HG02870 (cell line): ENCODE measurements around the gene INSIG2.

Experiments
- ATAC-seq: cut with Tn5 transposase; IDR thresholded peaks from one replicate; pipeline ENCODE4 v1.9.1; 2021; ENCODE audit warnings: mild to moderate bottlenecking, moderate library complexity; ENCODE audit not compliant: unreplicated experiment

The INSIG2 gene

GRCh38 chr2:118124288-118124891 lies 36.1 kb downstream of the INSIG2 start:
- ATAC-seq: no peak

- ATAC-seq: no peak
Observed at GRCh38 chr2:118127250-118127649, 39.0 kb downstream of the INSIG2 start.

DNA sequence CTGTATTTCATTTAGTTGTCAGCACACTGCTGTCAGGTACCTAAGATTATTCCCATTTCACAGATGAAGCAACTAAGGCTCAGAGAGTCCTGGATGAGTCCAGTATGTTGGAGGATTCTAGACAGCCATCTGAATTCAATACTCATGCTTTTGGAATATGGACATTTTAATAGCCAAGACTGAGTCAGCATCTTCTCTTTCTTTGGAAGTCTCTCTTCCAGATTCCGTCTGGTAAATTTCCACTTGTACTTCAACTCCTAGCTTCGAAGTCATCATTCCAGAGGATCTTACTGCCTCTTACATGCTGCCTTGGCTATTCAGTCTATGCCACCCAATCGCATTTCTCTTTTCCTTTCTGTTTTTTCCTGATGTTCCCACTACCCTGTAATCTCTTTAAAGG lies 40.6 kb downstream of the INSIG2 start:
- ATAC-seq: no peak

GRCh38 chr2:118130385-118130784 lies 42.1 kb downstream of the INSIG2 start:
- no peak for ATAC-seq

DNA sequence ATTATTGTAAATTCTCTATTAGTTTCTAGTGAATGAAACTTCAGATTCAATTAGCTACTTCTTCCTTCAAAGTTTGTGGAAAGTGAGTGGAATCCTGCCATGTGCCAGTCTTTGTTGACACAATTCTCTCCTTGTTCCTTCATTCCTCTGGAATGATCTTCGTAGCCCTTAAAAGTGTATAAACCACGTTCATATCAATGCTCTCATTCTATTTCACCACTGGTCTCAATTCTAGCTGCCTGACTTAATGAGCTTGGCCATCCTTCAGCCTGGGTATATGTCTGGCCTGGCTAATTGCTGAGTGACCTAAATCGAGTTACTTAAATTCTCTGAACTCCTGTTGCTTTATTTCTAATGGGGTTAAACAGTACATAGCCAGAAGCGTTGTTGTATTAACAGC lies 43.5 kb downstream of the INSIG2 start:
- ATAC-seq: no peak

DNA sequence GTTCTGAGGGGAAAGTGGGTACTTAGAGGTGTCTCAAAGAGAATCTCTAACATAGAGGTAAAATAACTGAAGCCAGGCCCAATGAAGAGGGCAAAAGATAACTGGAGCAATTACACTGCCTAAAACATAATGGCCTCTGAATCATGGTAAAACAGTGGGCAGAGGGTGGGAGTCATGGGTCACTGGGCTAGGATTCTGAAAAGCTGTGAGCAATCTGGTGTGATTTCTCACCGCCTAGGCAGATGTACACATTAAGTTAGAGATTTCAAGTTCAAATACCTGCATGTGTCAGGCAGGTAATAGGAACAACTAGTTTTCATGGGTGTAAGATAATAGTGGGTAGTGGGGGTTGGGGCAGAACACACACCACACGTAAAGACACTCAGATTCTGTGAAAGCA lies 45.6 kb downstream of the INSIG2 start:
- ATAC-seq: no peak

- no peak for ATAC-seq
Observed at GRCh38 chr2:118134650-118135049, 46.4 kb downstream of the INSIG2 start.

- no peak for ATAC-seq
Observed at GRCh38 chr2:118145207-118145606, 56.9 kb downstream of the INSIG2 start.

GRCh38 chr2:118145806-118146205 lies 57.5 kb downstream of the INSIG2 start:
- ATAC-seq: no peak

GRCh38 chr2:118146315-118147283 lies 58.3 kb downstream of the INSIG2 start:
- ATAC-seq: no peak

DNA sequence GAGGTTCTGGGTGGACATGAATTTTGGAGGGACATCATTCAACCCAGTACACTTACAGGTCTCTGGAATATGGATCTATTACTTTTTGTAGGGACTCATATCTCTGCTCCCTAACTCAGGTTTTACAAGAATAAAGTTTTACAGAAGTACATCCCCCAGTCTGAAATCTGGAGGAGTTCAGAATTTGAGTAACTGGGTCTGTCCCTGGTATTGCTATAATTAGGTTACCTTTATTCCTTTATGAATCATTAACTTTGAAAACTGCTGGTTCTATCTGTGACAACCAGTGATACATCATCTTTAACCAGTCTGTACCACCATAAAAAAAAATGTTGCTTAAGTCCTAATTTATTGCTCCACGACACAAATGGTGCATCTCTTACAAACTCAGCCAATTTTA lies 59.9 kb downstream of the INSIG2 start:
- ATAC-seq: peak; percentile 82

- ATAC-seq: no peak
Observed at GRCh38 chr2:118148809-118149208, 60.5 kb downstream of the INSIG2 start.

DNA sequence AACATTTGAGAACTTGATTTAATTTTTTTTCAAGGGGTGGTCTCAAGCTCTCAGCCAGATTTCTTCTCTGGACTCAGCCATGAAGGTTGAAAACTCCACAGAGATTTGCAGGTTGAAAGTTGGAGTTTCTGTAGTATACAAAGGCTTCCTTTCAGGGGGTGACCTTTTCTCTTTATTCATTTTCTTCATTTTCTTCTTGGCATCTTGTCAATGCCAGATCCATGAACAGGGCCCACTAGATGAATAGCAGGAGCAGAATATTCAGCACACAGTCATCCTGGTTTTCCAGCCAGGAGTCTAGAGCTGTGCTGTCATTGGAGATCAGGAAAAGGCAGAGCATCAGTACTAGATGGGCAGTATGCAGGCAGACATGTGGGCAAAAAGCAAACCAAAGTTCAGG lies 62.0 kb downstream of the INSIG2 start:
- ATAC-seq: no peak

- no peak for ATAC-seq
Observed at GRCh38 chr2:118151831-118152230, 63.6 kb downstream of the INSIG2 start.

DNA sequence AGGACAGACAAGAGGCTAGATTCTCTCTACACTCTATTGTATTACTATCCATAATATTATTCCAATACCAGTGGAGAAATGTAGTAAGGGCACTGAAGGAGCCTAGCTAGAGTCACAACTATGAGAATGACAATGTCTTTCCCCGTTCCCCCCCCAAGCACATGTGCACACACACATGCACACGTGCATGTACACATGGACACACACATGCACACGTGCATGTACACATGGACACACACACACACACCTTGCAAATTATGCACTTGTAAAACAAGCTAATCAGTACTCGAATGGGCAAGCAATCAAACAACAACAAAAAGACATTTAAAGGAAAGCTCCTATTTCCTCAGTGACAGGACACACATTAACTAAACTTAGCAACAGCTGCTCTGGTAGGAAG lies 65.2 kb downstream of the INSIG2 start:
- ATAC-seq: no peak

DNA sequence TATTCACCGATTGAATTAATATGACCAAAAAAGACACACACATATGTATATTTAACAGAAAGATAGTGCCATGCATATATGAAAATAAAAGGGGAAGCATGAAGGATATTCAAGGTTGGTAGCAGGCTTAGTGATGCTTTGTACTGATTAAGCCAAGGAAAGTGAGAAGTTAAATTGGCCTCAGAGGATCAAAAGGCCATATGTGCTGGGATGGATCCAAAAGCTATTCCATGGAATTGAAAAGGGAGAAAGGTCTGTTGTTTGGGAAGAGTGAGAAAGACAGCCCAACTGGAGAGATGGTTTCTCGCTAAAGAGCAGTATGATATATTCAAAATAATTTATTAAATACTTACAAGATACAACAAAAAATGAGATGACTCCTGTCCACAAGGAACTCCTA lies 65.9 kb downstream of the INSIG2 start:
- no peak for ATAC-seq
